IMR-90 (cell line): ENCODE results near the gene MTMR3. TPM values are rescaled to one million over a fixed set of nuclear protein-coding genes. Genes with fewer than 3 reads are reported as not detected.

Source experiments
- ATAC-seq: fragments of 200-7000 bp; cut with Tn5 transposase; 2 replicates; pipeline ENCODE4 v1.9.1; 2020; ENCODE audit warnings: low read depth, mild to moderate bottlenecking, moderate library complexity
- BruUV-seq: library from RNA; stranded (reverse); fragments of 400-500 nt; replicated peaks from 2 replicates; lab custom pipeline; 2021; lab: Mats Ljungman, UMichigan
- CTCF ChIA-PET: fragments of 300-600 bp; formaldehyde crosslinking; extraction: SDS; loops from one replicate; lab custom pipeline; 2021; ENCODE audit warnings: antibody characterized with exemption; lab: Yijun Ruan, JAX
- POLR2A ChIA-PET: fragments of 300-600 bp; sonication (Branson Sonifier 250); formaldehyde crosslinking; loops from one replicate; lab custom pipeline; 2022; ENCODE audit warnings: antibody characterized with exemption; ENCODE audit not compliant: unreplicated experiment; lab: Charles Lee
- DNase-seq: peaks from one replicate; pipeline ENCODE4 v3.0.0; 2013
- H2AFZ ChIP-seq: replicated peaks from 2 replicates; pipeline ENCODE3; 2013; ENCODE audit warnings: low read length, mild to moderate bottlenecking; ENCODE audit not compliant: poor library complexity
- H2AK5ac ChIP-seq: 2 replicates; pipeline ENCODE4 v1.6.1; 2013; ENCODE audit warnings: low read depth, low read length, inconsistent platforms
- H2AK9ac ChIP-seq: replicated peaks from 2 replicates; pipeline ENCODE3; 2013; ENCODE audit warnings: mild to moderate bottlenecking, low read depth, low read length, moderate library complexity; ENCODE audit not compliant: poor library complexity
- H2BK120ac ChIP-seq: 2 replicates; pipeline ENCODE4 v1.6.1; 2013; ENCODE audit warnings: low read depth, low read length, inconsistent platforms
- H2BK15ac ChIP-seq: 3 replicates; pipeline ENCODE4 v1.6.1; 2013; ENCODE audit warnings: low read depth, low read length, inconsistent platforms
- H2BK20ac ChIP-seq: 2 replicates; pipeline ENCODE4 v1.6.1; 2013; ENCODE audit warnings: low read depth, mild to moderate bottlenecking, inconsistent platforms, low read length, moderate library complexity
- H2BK5ac ChIP-seq: 2 replicates; pipeline ENCODE4 v1.6.1; 2013; ENCODE audit warnings: mild to moderate bottlenecking, low read depth, low read length, inconsistent platforms; ENCODE audit not compliant: poor library complexity, severe bottlenecking
- H3K14ac ChIP-seq: replicated peaks from 2 replicates; pipeline ENCODE4 v1.6.1; 2013; ENCODE audit warnings: low read depth, low read length, inconsistent platforms
- H3K18ac ChIP-seq: 2 replicates; pipeline ENCODE4 v1.6.1; 2013; ENCODE audit warnings: low read depth, low read length, control low read depth
- H3K23ac ChIP-seq: 2 replicates; pipeline ENCODE4 v1.6.1; 2013; ENCODE audit warnings: low read depth, low read length, inconsistent platforms
- H3K27ac ChIP-seq: 2 replicates; pipeline ENCODE4 v1.5.1; 2013; ENCODE audit warnings: mild to moderate bottlenecking, control low read depth, low read length; ENCODE audit not compliant: insufficient read depth
- H3K27me3 ChIP-seq: 2 replicates; pipeline ENCODE4 v1.6.1; 2013; ENCODE audit warnings: low read length; ENCODE audit not compliant: control insufficient read depth, insufficient read depth
- H3K36me3 ChIP-seq: 2 replicates; pipeline ENCODE4 v1.6.1; 2013; ENCODE audit warnings: low read length, mixed read lengths; ENCODE audit not compliant: control insufficient read depth, insufficient read depth
- H3K4ac ChIP-seq: 2 replicates; pipeline ENCODE4 v1.6.1; 2013; ENCODE audit warnings: low read depth, low read length, inconsistent platforms
- H3K4me1 ChIP-seq: 2 replicates; pipeline ENCODE4 v1.6.1; 2013; ENCODE audit warnings: low read length, mixed read lengths; ENCODE audit not compliant: control insufficient read depth, insufficient read depth
- H3K4me2 ChIP-seq: 2 replicates; pipeline ENCODE4 v1.6.1; 2013; ENCODE audit warnings: low read depth, mild to moderate bottlenecking, control low read depth, low read length, moderate library complexity
- H3K4me3 ChIP-seq: 2 replicates; pipeline ENCODE4 v1.5.1; 2013; ENCODE audit warnings: low read depth, mild to moderate bottlenecking, control low read depth, low read length, moderate library complexity; ENCODE audit not compliant: insufficient read depth
- H3K56ac ChIP-seq: 2 replicates; pipeline ENCODE4 v1.6.1; 2013; ENCODE audit warnings: low read length, inconsistent platforms; ENCODE audit not compliant: insufficient read depth; ENCODE audit errors: extremely low read depth
- H3K79me1 ChIP-seq, 2 experiments: 2 replicates each; pipeline ENCODE4 v1.6.1; 2013; ENCODE audit warnings: low read length in 2 of 2, inconsistent platforms in 1 of 2, low read depth in 1 of 2
- H3K9ac ChIP-seq: 2 replicates; pipeline ENCODE4 v1.6.1; 2013; ENCODE audit warnings: low read depth, low read length, control low read depth
- H3K9me1 ChIP-seq: 2 replicates; pipeline ENCODE4 v1.6.1; 2013; ENCODE audit warnings: low read length, inconsistent platforms; ENCODE audit not compliant: insufficient read depth
- H3K9me3 ChIP-seq: 2 replicates; pipeline ENCODE4 v1.6.1; 2013; ENCODE audit warnings: low read length; ENCODE audit not compliant: control insufficient read depth, insufficient read depth
- H4K20me1 ChIP-seq: 2 replicates; pipeline ENCODE4 v1.6.1; 2013; ENCODE audit warnings: low read length, inconsistent platforms; ENCODE audit not compliant: insufficient read depth
- H4K5ac ChIP-seq: 2 replicates; pipeline ENCODE4 v1.6.1; 2013; ENCODE audit warnings: mild to moderate bottlenecking, low read depth, low read length, control low read depth
- H4K8ac ChIP-seq, 2 experiments: 2 replicates each; pipeline ENCODE4 v1.6.1; 2013; ENCODE audit warnings: low read depth in 2 of 2, low read length in 2 of 2, control low read depth in 1 of 2, inconsistent platforms in 1 of 2
- H4K91ac ChIP-seq: 2 replicates; pipeline ENCODE4 v1.6.1; 2013; ENCODE audit warnings: low read depth, low read length, inconsistent platforms; ENCODE audit not compliant: insufficient read depth
- BHLHE40 ChIP-seq: fragments of 150-350 bp; IDR thresholded peaks from 2 replicates; pipeline ENCODE4 v1.6.1; 2016; ENCODE audit warnings: mild to moderate bottlenecking, low read depth, low read length
- CEBPB ChIP-seq: IDR thresholded peaks from 2 replicates; pipeline ENCODE4 v1.6.1; 2012; ENCODE audit warnings: low read depth, low read length, improper control_type of control experiment
- CHD1 ChIP-seq: IDR thresholded peaks from 2 replicates; pipeline ENCODE4 v1.6.1; 2012; ENCODE audit warnings: low read depth, low read length, improper control_type of control experiment
- CTCF ChIP-seq: conservative IDR thresholded peaks from 2 replicates; pipeline ENCODE4 v1.5.1; 2012; ENCODE audit warnings: mild to moderate bottlenecking, low read depth, low read length, improper control_type of control experiment
- FOS ChIP-seq: fragments of 150-350 bp; IDR thresholded peaks from 2 replicates; pipeline ENCODE4 v1.6.1; 2016; ENCODE audit warnings: low read depth, low read length
- MAFK ChIP-seq: IDR thresholded peaks from 2 replicates; pipeline ENCODE4 v1.6.1; 2012; ENCODE audit warnings: low read depth, low read length, improper control_type of control experiment
- MAZ ChIP-seq: IDR thresholded peaks from 2 replicates; pipeline ENCODE4 v1.6.1; 2012; ENCODE audit warnings: low read depth, mild to moderate bottlenecking, low read length, improper control_type of control experiment, moderate library complexity, borderline replicate concordance
- MXI1 ChIP-seq: IDR thresholded peaks from 2 replicates; pipeline ENCODE4 v1.6.1; 2012; ENCODE audit warnings: low read depth, mild to moderate bottlenecking, low read length, moderate library complexity, borderline replicate concordance
- NFE2L2 ChIP-seq: fragments of 150-350 bp; IDR thresholded peaks from 2 replicates; pipeline ENCODE4 v1.6.1; 2016; ENCODE audit warnings: low read depth, mild to moderate bottlenecking, low read length
- POLR2A ChIP-seq: IDR thresholded peaks from 2 replicates; pipeline ENCODE4 v1.6.1; 2012; ENCODE audit warnings: mild to moderate bottlenecking, low read depth, low read length
- RAD21 ChIP-seq: IDR thresholded peaks from 2 replicates; pipeline ENCODE4 v1.6.1; 2012; ENCODE audit warnings: low read length, improper control_type of control experiment
- RCOR1 ChIP-seq: IDR thresholded peaks from 2 replicates; pipeline ENCODE4 v1.6.1; 2012; ENCODE audit warnings: mild to moderate bottlenecking, low read length, improper control_type of control experiment; ENCODE audit not compliant: insufficient replicate concordance
- RFX5 ChIP-seq: IDR thresholded peaks from 2 replicates; pipeline ENCODE4 v1.8.0; 2012; ENCODE audit warnings: low read depth, mild to moderate bottlenecking, low read length, moderate library complexity
- SMC3 ChIP-seq: fragments of 150-350 bp; IDR thresholded peaks from 2 replicates; pipeline ENCODE4 v1.6.1; 2016; ENCODE audit warnings: low read depth, mild to moderate bottlenecking, antibody characterized with exemption, low read length, moderate library complexity
- WGBS, 2 experiments: methylation state at CpG; one replicate each; pipeline versions ENCODE4 v1.1.5 to v1.1.7; 2013; ENCODE audit warnings: missing lambda C conversion rate in 2 of 2; ENCODE audit not compliant: insufficient read length in 1 of 2; ENCODE audit errors: extremely low coverage in 2 of 2; 5-methylcytosine and 5-hydroxymethylcytosine counted together
- dilution Hi-C: fragments of 300-500 bp; cut with HindIII; formaldehyde crosslinking; loops from one replicate; pipeline ENCODE4 v1.14.3; 2018; ENCODE audit warnings: low sequenced_read_pairs; ENCODE audit not compliant: unreplicated experiment
- in situ Hi-C: fragments of 300-500 bp; cut with MboI; formaldehyde crosslinking; loops from 3 replicates; pipeline ENCODE4 v1.14.3; 2019; ENCODE audit warnings: low sequenced_read_pairs, inconsistent platforms, mixed read lengths
- intact Hi-C: fragments of 100-400 bp; cut with micrococcal nuclease; formaldehyde crosslinking; loops from 2 replicates; pipeline ENCODE4 v1.10.0; 2022
- polyA plus RNA-seq, 3 experiments: library from polyadenylated mRNA; depleted of rRNA; stranded (reverse); fragments of >200 nt; gene quantifications; 2 replicates each; pipeline ENCODE4 v1.2.3, GENCODE V29; 2012; ENCODE audit warnings: low replicate concordance in 1 of 3
- total RNA-seq: library from RNA; depleted of rRNA; stranded (reverse); fragments of >200 nt; gene quantifications from 2 replicates; pipeline ENCODE4 v1.2.3, GENCODE V29; 2012
- TF ChIP-seq, protein P1 (sequence below): fragments of 150-350 bp; IDR thresholded peaks from 2 replicates; pipeline ENCODE4 v1.6.1; 2016; ENCODE audit warnings: low read depth, mild to moderate bottlenecking, low read length, moderate library complexity, borderline replicate concordance
- TF ChIP-seq, protein P2 (sequence below): fragments of 150-350 bp; IDR thresholded peaks from 2 replicates; pipeline ENCODE4 v1.6.1; 2017; ENCODE audit warnings: mild to moderate bottlenecking, antibody characterized with exemption, low read length, low read depth

The MTMR3 gene
- total and polyA plus RNA-seq, 2 of the 4 experiments (the other 2 are of a cell fraction): 21.3 to 29.4 TPM

DNA sequence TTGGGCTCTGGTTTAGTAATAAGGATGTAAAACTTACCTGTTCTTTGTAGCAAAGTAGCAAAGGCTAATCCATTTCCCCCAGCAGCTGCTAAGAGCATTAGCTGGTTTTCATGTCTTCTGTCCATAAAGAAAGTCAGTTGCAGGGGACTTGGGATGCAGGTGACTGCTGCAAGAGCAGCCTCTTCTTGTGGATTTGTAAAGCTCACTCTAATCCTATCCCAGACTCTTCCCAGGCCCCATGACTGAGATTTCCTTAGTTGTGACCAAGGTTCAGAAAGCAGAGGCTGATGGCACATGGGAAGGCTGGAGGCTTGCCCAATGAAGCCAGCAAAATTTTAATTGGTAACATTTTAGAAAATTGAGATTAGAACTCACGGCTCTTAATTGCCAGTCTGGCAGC is 102.9 kb downstream of the MTMR3 start:
- H3K36me3 ChIP-seq: peaks cover 3% of the 10 kb centered on the region; the same call in 1 of the 2 replicates
- H3K4me3 ChIP-seq: no peak overlapping the region
- TF ChIP-seq NFE2L2 (no peak), SMC3 (no peak), MAFK (no peak), FOS (no peak), RAD21 (no peak), CHD1 (no peak), MAZ (no peak), RCOR1 (no peak), CTCF (no peak), RFX5 (no peak), CEBPB (no peak), POLR2A (no peak), MXI1 (no peak), BHLHE40 (no peak)
- TF ChIP-seq, protein P1, sequence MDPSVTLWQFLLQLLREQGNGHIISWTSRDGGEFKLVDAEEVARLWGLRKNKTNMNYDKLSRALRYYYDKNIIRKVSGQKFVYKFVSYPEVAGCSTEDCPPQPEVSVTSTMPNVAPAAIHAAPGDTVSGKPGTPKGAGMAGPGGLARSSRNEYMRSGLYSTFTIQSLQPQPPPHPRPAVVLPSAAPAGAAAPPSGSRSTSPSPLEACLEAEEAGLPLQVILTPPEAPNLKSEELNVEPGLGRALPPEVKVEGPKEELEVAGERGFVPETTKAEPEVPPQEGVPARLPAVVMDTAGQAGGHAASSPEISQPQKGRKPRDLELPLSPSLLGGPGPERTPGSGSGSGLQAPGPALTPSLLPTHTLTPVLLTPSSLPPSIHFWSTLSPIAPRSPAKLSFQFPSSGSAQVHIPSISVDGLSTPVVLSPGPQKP: no peak
- TF ChIP-seq, protein P2, sequence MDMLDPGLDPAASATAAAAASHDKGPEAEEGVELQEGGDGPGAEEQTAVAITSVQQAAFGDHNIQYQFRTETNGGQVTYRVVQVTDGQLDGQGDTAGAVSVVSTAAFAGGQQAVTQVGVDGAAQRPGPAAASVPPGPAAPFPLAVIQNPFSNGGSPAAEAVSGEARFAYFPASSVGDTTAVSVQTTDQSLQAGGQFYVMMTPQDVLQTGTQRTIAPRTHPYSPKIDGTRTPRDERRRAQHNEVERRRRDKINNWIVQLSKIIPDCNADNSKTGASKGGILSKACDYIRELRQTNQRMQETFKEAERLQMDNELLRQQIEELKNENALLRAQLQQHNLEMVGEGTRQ: no peak
- no peaks in the 10 kb centered on the region for H4K20me1 ChIP-seq
- ATAC-seq: no peak
- no peak overlapping the region for H3K4me2 ChIP-seq
- WGBS, 2 experiments: 80% methylated on average over 1 of the region's 1 CpG; no CpG with 5 or more reads in 1 of the 2 experiments
- H3K79me1 ChIP-seq: peaks cover 4 to 23% of the 10 kb centered on the region in 2 experiments; a peak in 3 of 4 replicates
- H4K8ac ChIP-seq: no peak overlapping the region
- intact Hi-C loops: no loop called here
- POLR2A ChIA-PET: no interaction called here
- H3K4me1 ChIP-seq: no peaks in the 10 kb centered on the region
- no peaks in the 10 kb centered on the region for H3K27me3 ChIP-seq
- H2BK20ac ChIP-seq: no peak overlapping the region
- H3K18ac ChIP-seq: no peak overlapping the region
- H2BK15ac ChIP-seq: no peak overlapping the region
- H4K5ac ChIP-seq: no peak overlapping the region
- no peak overlapping the region for H3K9ac ChIP-seq
- H2BK5ac ChIP-seq: no peak overlapping the region
- H3K27ac ChIP-seq: no peak overlapping the region
- no peaks in the 10 kb centered on the region for H3K9me3 ChIP-seq
- H3K14ac ChIP-seq: no peak overlapping the region
- no peaks in the 10 kb centered on the region for H3K9me1 ChIP-seq
- H2AK5ac ChIP-seq: no peak overlapping the region
- DNase-seq: no peak
- H2AFZ ChIP-seq: no peak overlapping the region
- H3K4ac ChIP-seq: no peak overlapping the region
- BruUV-seq: no TSS peak
- dilution Hi-C loops: no loop called here
- H2AK9ac ChIP-seq: no peak overlapping the region
- no peak overlapping the region for H3K56ac ChIP-seq
- in situ Hi-C loops: no loop called here
- H2BK120ac ChIP-seq: no peak overlapping the region
- no peak overlapping the region for H3K23ac ChIP-seq
- CTCF ChIA-PET: no interaction called here
- no peak overlapping the region for H4K91ac ChIP-seq
